DND-41 (cell line): ENCODE results near the gene GPR119.
"Not testable (repeated sequence)": the region's sequence is repeated elsewhere in the genome, so short reads cannot be mapped to it uniquely, and the experiment has no call there.

Experiments
- ATAC-seq: fragments of 200-7000 bp; cut with Tn5 transposase; 3 replicates; pipeline ENCODE4 v1.9.1; 2021; ENCODE audit warnings: low read depth; ENCODE audit not compliant: insufficient read depth
- DNase-seq: peaks from one replicate; pipeline ENCODE4 v3.0.0-alpha.2; 2020
- H2AFZ ChIP-seq: 2 replicates; pipeline ENCODE4 v1.6.0; 2012; ENCODE audit warnings: low read depth, low read length
- H3K27ac ChIP-seq: 2 replicates; pipeline ENCODE4 v1.5.1; 2012; ENCODE audit warnings: low read length, inconsistent platforms
- H3K27me3 ChIP-seq: fragments of 200-600 bp; sonication (generic); 2 replicates; pipeline ENCODE4 v1.6.0; 2012; ENCODE audit warnings: low read length, mild to moderate bottlenecking, inconsistent platforms; ENCODE audit not compliant: insufficient read depth, poor library complexity
- H3K36me3 ChIP-seq: 2 replicates; pipeline ENCODE4 v1.5.1; 2012; ENCODE audit warnings: low read length, inconsistent platforms; ENCODE audit not compliant: insufficient read depth
- H3K4me1 ChIP-seq: 2 replicates; pipeline ENCODE4 v1.5.1; 2012; ENCODE audit warnings: mild to moderate bottlenecking, low read length; ENCODE audit not compliant: insufficient read depth
- H3K4me2 ChIP-seq: 2 replicates; pipeline ENCODE4 v1.6.0; 2012; ENCODE audit warnings: mild to moderate bottlenecking, moderate library complexity, low read length, inconsistent platforms; ENCODE audit not compliant: insufficient read depth
- H3K4me3 ChIP-seq, 2 experiments: fragments of 200-600 bp in 1 of 2; shearing (Covaris generic) in 1 of 2; 2 replicates each; pipeline ENCODE4 v1.5.1; 2012 to 2016; ENCODE audit warnings: inconsistent platforms in 2 of 2, low read length in 2 of 2, mild to moderate bottlenecking in 2 of 2, low read depth in 1 of 2, moderate library complexity in 1 of 2
- H3K79me2 ChIP-seq: 2 replicates; pipeline ENCODE4 v1.6.0; 2012; ENCODE audit warnings: low read length, inconsistent platforms; ENCODE audit not compliant: insufficient read depth
- H3K9ac ChIP-seq: 2 replicates; pipeline ENCODE4 v1.6.0; 2012; ENCODE audit warnings: low read depth, mild to moderate bottlenecking, inconsistent platforms, low read length, moderate library complexity
- H3K9me3 ChIP-seq: 2 replicates; pipeline ENCODE4 v1.5.1; 2012; ENCODE audit warnings: low read length, moderate library complexity, mild to moderate bottlenecking, inconsistent platforms; ENCODE audit not compliant: insufficient read depth, severe bottlenecking
- H4K20me1 ChIP-seq: 2 replicates; pipeline ENCODE4 v1.6.0; 2012; ENCODE audit warnings: low read length; ENCODE audit not compliant: insufficient read depth
- EZH2 ChIP-seq: IDR thresholded peaks from 3 replicates; pipeline ENCODE4 v1.6.1; 2012; ENCODE audit warnings: borderline replicate concordance, low read depth, mild to moderate bottlenecking, moderate library complexity, low read length, inconsistent platforms; ENCODE audit not compliant: severe bottlenecking
- TF ChIP-seq, protein P1 (sequence below): IDR thresholded peaks from 2 replicates; pipeline ENCODE4 v1.5.1; 2012; ENCODE audit warnings: borderline replicate concordance, low read length, moderate library complexity, mild to moderate bottlenecking; ENCODE audit not compliant: poor library complexity, severe bottlenecking; ENCODE audit errors: extremely low read depth

Gene GPR119

DNA sequence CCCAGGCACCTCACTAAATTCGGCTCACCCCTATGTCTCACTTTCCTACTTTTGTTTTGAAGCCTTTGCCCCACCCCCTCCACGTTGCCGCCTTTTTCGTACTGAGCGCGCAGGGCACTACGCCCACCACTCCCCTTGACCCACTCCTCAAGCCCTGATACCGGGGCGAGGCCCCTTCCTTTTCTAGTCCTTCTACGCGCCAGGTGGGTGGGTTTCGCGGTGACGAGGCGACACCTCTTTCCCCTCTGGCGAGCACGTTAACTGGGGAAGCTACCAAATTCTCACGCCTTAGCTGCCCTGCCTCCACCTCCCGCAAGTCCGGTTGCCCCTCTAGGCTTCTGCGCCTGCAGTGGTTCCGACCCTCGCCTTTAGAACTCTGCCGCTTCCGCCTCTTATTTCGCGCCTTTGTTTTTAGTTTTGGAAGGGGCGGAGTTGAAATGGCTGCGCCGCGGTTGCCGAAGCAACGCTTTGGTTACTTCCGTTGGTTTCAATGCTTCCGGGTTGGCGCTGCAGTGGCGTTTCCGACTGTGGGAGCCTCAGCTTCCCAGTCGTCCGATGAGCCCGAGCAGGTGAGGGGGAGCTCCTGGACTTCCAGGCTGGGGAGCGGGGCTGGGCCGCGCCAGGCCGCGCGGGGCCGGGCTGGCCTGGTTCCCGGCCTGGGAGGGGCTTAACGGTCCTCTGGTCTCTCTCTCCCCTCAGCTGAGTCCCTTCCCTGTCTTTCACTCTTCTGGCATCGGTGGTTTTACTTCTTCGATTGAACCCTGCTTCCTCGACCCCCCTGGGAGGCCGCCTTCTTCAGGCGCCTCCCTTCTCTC is 45.9 kb downstream of the GPR119 start, which contains the start of gene SLC25A14:
Gene SLC25A14 (plus strand): TSS at position 512 of the 815 bp plus-strand sequence. CDS start 360 bp downstream, outside the sequence.
- Histone ChIP-seq H3K4me2 (peak within 1 kb of the TSS; percentile 81), H3K79me2 (peaks cover 2% of the 10 kb centered on the region; the same call in 1 of the 2 replicates), H2AFZ (peak within 1 kb of the TSS; percentile 90), H3K9me3 (no peaks in the 10 kb centered on the region), H4K20me1 (no peaks in the 10 kb centered on the region), H3K4me1 (peaks cover 20% of the 10 kb centered on the region), H3K9ac (peak within 1 kb of the TSS; percentile 71), H3K4me3 (peak within 1 kb of the TSS; percentile 63 to 79), H3K27me3 (no peaks in the 10 kb centered on the region), H3K27ac (peak within 1 kb of the TSS; percentile 87), H3K36me3 (no peaks in the 10 kb centered on the region)
- DNase-seq: peak; percentile 83
- ATAC-seq: peak; percentile 92
- TF ChIP-seq EZH2: no peak
- TF ChIP-seq, protein P1, sequence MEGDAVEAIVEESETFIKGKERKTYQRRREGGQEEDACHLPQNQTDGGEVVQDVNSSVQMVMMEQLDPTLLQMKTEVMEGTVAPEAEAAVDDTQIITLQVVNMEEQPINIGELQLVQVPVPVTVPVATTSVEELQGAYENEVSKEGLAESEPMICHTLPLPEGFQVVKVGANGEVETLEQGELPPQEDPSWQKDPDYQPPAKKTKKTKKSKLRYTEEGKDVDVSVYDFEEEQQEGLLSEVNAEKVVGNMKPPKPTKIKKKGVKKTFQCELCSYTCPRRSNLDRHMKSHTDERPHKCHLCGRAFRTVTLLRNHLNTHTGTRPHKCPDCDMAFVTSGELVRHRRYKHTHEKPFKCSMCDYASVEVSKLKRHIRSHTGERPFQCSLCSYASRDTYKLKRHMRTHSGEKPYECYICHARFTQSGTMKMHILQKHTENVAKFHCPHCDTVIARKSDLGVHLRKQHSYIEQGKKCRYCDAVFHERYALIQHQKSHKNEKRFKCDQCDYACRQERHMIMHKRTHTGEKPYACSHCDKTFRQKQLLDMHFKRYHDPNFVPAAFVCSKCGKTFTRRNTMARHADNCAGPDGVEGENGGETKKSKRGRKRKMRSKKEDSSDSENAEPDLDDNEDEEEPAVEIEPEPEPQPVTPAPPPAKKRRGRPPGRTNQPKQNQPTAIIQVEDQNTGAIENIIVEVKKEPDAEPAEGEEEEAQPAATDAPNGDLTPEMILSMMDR: no peak

- ATAC-seq, H3K9me3 ChIP-seq, H3K79me2 ChIP-seq, H4K20me1 ChIP-seq, H3K27me3 ChIP-seq, H3K36me3 ChIP-seq, DNase-seq: not testable (repeated sequence)
- peak overlapping the region; percentile 87 for H3K27ac ChIP-seq
- peak overlapping the region; percentile 71 for H3K9ac ChIP-seq
- peaks cover 20% of the 10 kb centered on the region for H3K4me1 ChIP-seq
- H3K4me2 ChIP-seq: peak overlapping the region; percentile 81
- peak overlapping the region; percentile 90 for H2AFZ ChIP-seq
- H3K4me3 ChIP-seq: peak overlapping the region in 1 of 2 experiments; percentile 79; a peak in 3 of 4 replicates
Measured at GRCh38 chrX:130338869-130339268, 46.6 kb downstream of the GPR119 start.

DNA sequence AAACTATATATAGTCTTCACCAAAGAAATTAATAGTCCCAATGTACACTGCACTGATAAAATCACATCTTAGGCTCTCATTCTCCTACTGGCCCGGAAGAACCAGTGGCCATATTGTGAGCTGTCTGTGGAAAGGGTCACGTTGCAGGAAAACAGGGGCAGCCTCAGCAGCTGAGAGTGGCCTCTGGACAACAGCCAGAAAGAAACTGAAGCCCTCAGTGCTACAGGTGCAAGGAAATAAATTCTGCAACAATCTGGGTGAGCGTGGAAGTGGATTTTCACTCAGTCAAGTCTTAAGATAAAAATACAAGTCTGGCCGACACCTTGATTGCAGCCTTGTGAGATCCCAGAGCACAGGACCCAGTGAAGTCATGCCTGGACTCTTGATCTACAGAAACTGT is 48.9 kb downstream of the GPR119 start:
- Histone ChIP-seq H3K4me1 (peaks cover 20% of the 10 kb centered on the region), H3K27me3 (no peaks in the 10 kb centered on the region), H3K27ac (no peak overlapping the region), H3K36me3 (no peaks in the 10 kb centered on the region), H3K79me2 (peaks cover 2% of the 10 kb centered on the region; the same call in 1 of the 2 replicates), H2AFZ (no peak overlapping the region), H3K4me3 (no peak overlapping the region), H3K9ac (no peak overlapping the region), H3K9me3 (no peaks in the 10 kb centered on the region), H3K4me2 (no peak overlapping the region), H4K20me1 (no peaks in the 10 kb centered on the region)
- ATAC-seq: no peak
- TF ChIP-seq, protein P1: no peak
- no peak for TF ChIP-seq EZH2
- DNase-seq: no peak
